NK-92 treated with Interleukin-12 subunit alpha and Interleukin-12 subunit beta, amount 100 ng/mL, for 24 hours (cell line): Measurements from ENCODE around the gene FBXL7.

Experiments used
- DNase-seq: peaks from one replicate; lab custom pipeline; 2025; lab: John Stamatoyannopoulos, UW

The FBXL7 gene

GRCh38 chr5:15499528-15500324 is at the start of gene FBXL7:
TSS of gene FBXL7 (plus strand) at chr5:15500180.
- DNase-seq: no peak

- DNase-seq: no peak
Observed at GRCh38 chr5:15450473-15450872, 49.5 kb upstream of the FBXL7 start.

DNA sequence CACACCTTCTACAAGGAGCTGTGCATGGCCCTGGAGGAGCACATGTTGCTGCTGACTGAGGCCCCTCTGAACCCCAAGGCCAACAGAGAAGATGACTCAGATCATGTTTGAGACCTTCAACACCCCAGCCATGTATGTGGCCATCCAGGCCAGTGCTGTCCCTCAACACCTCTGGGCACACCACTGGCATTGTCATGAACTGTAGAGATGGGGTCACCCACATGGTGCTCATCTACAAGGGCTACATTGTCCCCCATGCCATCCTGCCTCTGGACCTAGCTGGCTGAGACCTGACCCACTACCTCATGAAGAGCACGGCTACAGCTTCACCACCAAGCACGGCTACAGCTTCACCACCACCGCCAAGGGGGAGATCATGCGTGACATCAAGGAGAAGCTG is 49.0 kb upstream of the FBXL7 start:
- DNase-seq: no peak

DNA sequence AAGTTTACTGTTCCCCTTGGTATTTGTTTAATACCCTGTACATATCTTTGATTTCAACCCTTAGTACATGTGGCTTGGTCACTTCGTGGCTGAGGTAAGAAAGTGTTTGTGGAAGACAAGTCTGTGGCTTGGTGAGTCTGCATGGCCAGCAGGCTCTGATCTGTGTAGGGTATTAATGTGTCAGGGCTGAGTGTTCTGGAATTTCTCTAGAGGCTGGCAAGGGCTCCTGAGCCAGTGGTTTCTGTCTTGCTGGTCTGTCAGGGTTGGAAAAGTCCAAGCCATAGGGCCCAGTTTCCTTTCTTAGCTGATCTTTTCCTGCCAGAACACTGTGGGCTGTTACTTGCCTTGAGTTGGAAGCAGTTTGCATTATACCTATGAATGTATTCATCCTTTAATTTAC is 48.0 kb upstream of the FBXL7 start:
- DNase-seq: no peak

GRCh38 chr5:15452781-15453180 is 47.2 kb upstream of the FBXL7 start:
- no peak for DNase-seq

- DNase-seq: no peak
Observed at GRCh38 chr5:15459200-15459599, 40.8 kb upstream of the FBXL7 start.

DNA sequence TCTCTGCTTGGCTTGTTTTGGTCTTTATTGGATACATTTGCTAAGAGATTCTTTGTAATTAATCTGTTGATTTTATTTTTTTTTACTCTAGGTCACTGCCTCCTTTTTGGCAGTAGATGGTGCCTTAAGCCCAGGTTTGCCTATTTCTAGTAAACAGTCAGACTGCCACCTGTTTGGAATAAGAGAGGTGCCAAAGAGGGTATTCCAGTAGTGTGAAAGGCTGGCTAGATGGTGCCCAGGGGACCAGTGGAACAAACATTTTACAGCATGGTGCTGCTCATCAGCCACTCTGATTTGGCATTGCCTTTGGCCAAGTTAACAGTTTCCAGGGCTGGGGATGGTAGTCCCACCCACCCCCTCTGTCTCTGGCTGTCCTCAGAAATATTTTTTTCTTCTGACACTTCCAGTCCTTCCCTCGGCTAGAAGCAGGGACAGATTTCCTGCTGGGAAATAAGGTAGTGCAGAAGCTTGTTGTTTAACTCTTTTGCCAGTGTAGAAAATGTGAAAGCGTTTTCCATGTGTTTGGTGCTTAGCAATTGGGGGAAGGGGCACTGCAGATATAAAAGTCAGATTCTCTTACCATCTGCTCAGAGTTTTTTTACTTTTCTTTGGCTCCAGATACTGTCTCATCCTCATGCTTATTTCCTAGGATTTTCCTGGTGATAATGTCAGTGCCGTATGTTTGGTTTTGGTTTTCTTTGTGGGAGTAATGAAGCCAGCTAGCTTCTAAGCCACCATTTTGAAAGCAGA is 36.6 kb upstream of the FBXL7 start:
- no peak for DNase-seq

DNA sequence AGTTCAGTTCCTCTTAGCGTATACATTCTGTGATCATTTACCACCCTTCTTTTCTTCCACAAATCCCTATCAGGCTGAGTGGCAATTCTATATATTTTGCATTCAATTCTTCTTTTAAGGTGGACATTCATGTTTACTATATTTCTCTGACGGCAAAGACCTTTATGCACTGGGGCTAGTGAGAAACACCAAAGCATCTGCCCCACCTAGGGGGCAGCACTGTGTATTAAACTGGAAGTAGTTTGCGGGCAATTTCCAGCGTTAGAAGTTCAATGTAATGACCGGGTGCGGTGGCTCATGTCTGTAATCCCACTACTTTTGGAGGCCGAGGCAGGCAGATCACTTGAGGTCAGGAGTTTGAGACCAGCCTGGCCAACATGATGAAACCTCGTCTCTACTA is 27.9 kb upstream of the FBXL7 start:
- DNase-seq: no peak

DNA sequence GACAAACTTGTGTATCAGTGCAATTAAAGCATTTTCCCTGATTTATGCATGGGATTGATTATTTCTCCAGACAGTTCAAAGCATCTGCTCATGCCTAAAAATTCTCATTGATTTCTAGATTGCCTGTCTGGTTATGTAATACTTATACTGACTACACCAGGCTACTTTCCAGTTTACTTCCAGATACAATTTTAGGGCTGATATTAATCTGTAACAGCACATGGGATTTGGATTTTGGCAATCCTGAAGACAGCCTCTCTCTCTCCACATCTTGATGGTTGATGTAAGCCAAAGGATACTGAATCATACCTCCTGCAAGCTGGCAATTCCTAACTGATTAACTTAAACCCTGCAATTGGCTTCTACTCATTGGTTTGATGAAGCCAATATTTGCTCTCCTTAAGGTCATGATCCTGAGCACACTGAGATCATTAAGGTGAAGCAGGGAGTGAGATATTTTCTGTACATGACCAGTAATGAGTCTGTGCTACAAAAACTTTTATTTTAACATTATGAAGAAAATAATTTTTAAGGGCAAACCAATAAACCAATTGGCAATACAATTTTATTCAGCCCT is 25.7 kb upstream of the FBXL7 start:
- no peak for DNase-seq

GRCh38 chr5:15475367-15475766 is 24.6 kb upstream of the FBXL7 start:
- DNase-seq: no peak

- DNase-seq: no peak
Observed at GRCh38 chr5:15476977-15477376, 23.0 kb upstream of the FBXL7 start.

GRCh38 chr5:15480436-15480835 is 19.5 kb upstream of the FBXL7 start:
- no peak for DNase-seq

DNA sequence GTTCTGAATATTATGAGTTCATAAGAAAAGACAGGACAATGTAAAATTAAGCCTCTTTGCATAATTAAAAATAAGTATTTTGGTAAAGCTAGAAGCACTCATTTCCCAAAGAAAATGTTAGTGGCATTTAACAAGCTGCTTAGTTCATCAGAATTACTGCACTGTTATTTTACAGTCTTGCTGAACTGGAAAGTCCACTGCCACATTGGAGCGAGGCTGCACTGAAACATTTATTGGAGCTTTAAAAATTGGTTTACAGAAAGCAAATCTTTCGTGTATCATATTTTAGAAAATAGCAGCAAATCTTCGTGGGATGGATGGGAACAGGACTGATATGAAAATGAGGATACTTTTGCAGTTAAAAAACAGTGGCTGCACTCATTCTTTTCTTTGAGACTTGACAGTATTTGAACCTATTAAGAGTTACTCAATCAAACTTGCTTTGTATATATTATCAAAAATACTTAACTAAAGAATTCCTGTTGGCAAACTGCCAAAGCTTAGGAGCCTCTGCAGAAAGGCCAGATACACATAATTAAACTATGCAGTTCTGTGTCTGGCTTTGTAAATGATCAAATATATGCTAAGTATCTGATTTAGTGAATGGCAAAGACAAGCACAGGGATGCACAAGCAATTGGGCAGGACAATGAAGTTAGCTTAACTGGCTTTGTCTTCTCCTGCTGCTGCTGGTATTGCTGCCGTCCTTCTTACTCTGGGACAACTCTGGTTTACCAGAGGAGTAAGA is 16.5 kb upstream of the FBXL7 start:
- DNase-seq: no peak

- no peak for DNase-seq
Observed at GRCh38 chr5:15487228-15487627, 12.8 kb upstream of the FBXL7 start.

DNA sequence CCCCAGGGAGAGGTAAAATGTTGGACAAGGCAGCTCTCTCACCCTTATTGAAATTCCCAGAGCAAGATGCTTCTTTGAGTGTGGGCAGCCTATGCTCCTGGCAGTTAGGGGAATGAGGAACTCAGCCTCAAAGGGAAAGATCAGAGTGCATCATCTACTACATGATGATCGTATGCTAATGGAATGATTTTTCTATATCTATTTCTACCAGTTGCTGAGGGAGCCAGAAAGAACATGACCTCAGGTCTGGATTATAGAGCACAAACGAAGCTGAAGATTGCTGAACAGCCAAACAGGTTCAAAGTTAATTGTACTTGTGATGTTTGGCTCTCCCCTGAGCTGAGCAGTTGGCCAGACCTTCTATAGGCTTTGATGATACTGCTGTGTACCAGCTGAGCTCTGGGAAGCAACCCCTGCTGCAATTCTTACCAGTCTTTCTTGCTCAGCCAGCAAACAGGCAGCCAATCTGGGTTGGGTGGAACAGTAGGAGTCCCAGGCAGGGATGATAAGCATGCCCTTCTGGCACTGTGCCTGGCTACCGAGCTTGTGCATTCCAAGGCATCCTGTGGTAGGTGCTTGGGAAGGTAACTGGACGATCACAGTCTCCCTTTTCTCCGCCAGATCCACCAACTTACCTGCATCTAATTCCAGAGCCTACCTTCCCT is 10.3 kb upstream of the FBXL7 start:
- DNase-seq: no peak

- no peak for DNase-seq
Observed at GRCh38 chr5:15492545-15492944, 7.4 kb upstream of the FBXL7 start.

DNA sequence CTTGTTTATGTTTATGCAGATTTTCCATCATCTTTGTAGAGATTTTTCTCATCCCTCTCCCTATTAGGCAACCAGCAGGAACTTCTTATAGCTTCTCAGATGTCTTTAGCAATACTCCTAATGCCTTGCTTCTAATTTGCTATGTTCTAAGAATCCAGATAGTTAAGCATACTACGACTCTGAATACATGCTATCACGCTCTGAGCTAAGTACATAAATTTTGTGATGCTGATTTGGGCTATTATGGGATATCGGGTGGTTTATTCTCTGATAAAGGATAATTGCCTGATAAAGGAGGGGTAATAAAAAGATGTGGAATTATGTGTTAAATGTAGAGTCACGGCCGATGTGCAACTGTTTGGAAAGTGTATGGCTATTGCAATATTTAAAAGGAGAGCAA is 6.5 kb upstream of the FBXL7 start:
- DNase-seq: no peak

- no peak for DNase-seq
Observed at GRCh38 chr5:15495026-15495425, 5.0 kb upstream of the FBXL7 start.

DNA sequence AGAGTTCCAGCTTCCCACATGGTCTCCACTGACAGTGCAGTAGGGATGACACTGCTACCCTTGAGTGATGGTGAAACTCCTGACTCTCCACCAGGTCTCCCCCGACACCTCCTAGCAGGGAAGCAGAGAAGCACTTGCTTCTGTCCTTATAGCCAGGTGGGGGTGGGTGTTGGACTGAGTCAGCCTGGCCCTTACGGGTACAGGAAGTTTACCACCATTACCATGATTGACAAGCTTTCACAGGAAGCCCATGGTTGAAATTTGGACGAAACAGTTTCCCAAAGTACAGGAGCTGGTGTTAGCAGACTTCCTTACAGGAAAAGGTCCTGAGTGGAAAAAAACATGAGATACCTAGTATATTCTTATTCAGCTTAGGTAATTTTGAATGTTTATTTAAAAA is 3.1 kb upstream of the FBXL7 start:
- no peak for DNase-seq

- DNase-seq: no peak
Observed at GRCh38 chr5:15500325-15501001, 483 bp downstream of the FBXL7 start.

DNA sequence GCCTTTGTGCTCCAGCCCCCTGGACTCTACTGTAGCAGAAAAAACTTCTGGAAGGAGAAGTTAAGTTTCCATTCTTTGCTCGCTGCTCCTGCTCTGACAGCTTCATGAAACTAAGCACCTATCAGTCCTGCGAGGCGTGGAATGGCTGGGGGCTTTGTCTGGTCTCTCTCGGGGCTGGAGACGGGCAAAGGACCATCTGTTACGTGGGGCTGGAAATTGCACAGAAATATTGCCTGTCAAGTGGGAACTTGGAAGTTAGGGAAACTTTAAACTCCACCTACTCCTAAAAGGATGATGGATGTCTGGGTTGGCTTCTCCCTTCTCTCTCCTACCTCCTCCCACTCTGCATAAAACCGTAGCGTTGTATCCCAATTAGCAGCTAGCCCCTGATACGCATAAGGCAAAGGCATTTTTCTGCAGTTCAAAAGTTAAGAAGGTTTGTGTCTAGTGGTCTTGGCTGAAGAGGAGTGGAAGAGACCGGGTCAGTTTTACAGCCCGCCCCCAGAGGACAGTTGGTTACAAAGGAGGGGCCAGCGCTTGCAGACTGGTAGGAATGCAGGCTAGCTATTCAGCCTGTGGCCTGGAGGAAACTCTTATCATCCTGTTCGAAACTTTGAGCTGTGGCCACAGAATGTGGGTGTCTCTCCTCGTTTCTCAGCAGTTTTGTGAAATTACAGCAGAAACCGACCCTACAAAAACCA is 1.3 kb downstream of the FBXL7 start:
- DNase-seq: no peak
